ENCODE results near the gene RAP1GDS1. TPM values are rescaled to one million over a fixed set of nuclear protein-coding genes. Genes with fewer than 3 reads are reported as not detected.

The RAP1GDS1 gene
- total RNA-seq, 2 donors from 2014 or later: 34.0 to 37.9 TPM

DNA sequence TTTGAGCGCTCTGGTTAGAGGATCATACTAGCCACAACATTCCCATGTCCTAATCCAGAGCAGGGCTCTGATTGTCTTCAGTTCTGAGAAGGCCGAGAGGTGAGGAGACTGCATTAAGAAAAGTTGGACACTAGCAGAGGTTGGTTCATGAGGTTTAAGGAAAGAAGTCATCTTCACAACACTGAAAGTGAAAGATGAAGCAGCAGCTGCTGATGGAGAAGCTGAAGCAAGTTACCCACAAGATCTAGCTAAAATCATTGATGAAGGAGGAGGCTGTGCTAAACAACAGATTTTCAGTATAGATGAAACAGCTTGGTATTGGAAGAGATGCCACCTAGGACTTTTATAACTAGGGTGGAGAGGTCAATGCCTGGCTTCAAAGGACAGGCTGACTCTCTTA lies 36.8 kb downstream of the RAP1GDS1 start:
- Histone ChIP-seq H3K36me3 (ENCODE audit: control insufficient read depth, insufficient read depth, low read length) (peaks cover 32% of the 10 kb centered on the region), H3K27ac (ENCODE audit: low read depth, low read length) (no peak overlapping the region), H3K9ac (ENCODE audit: extremely low read depth, low read length, poor library complexity, severe bottlenecking) (no peak overlapping the region), H3K27me3 (ENCODE audit: control insufficient read depth, insufficient read depth, low read length, poor library complexity, severe bottlenecking) (no peaks in the 10 kb centered on the region), H3K4me1 (ENCODE audit: control insufficient read depth, insufficient read depth, low read length) (peaks cover 6% of the 10 kb centered on the region), H3K9me3 (ENCODE audit: control insufficient read depth, low read length) (peaks cover 24% of the 10 kb centered on the region), H3K4me3 (ENCODE audit: low read length) (no peak overlapping the region)
- Mint-ChIP-seq H3K4me3 (no peak overlapping the region), H3K36me3 (ENCODE audit: low read depth) (peaks cover 46% of the 10 kb centered on the region), H3K27me3 (ENCODE audit: insufficient read depth) (no peaks in the 10 kb centered on the region), H3K27ac (peak overlapping the region; percentile 14), H3K4me1 (peaks cover 20% of the 10 kb centered on the region), H3K9me3 (peaks cover 13% of the 10 kb centered on the region)
- 95 to 100% methylated on average over 1 to 2 of the region's 2 CpGs for WGBS, 2 experiments (ENCODE audit: insufficient coverage in 1 of 2, insufficient read length in 1 of 2)
- TF ChIP-seq, protein P1, sequence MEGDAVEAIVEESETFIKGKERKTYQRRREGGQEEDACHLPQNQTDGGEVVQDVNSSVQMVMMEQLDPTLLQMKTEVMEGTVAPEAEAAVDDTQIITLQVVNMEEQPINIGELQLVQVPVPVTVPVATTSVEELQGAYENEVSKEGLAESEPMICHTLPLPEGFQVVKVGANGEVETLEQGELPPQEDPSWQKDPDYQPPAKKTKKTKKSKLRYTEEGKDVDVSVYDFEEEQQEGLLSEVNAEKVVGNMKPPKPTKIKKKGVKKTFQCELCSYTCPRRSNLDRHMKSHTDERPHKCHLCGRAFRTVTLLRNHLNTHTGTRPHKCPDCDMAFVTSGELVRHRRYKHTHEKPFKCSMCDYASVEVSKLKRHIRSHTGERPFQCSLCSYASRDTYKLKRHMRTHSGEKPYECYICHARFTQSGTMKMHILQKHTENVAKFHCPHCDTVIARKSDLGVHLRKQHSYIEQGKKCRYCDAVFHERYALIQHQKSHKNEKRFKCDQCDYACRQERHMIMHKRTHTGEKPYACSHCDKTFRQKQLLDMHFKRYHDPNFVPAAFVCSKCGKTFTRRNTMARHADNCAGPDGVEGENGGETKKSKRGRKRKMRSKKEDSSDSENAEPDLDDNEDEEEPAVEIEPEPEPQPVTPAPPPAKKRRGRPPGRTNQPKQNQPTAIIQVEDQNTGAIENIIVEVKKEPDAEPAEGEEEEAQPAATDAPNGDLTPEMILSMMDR (conservative IDR thresholded peaks at IDR 0.05): no peak
- DNase-seq: no peak

DNA sequence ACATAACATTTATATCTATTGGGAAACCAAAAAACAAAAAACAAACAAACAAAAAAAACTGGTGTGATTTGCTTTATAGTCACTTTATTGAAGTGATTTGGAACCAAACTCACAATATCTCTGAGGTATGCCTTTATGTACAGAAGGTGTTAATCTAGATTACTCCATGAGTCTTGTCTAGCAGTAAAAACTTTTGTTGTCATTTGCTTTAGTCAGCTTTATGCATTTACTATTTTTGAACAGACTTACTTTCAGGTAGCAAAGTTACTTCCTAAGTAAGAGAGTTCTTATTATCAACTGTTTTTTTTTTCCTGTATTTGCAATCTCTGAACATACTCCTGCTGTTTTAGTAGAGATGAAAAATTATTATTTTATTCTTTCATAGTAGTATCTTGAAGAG lies 39.5 kb downstream of the RAP1GDS1 start:
- Mint-ChIP-seq H3K27me3 (ENCODE audit: insufficient read depth) (no peaks in the 10 kb centered on the region), H3K27ac (no peak overlapping the region), H3K36me3 (ENCODE audit: low read depth) (peaks cover 55% of the 10 kb centered on the region), H3K4me1 (peaks cover 4% of the 10 kb centered on the region), H3K9me3 (peaks cover 28% of the 10 kb centered on the region), H3K4me3 (no peak overlapping the region)
- no peak overlapping the region for H3K4me3 ChIP-seq (ENCODE audit: low read length)
- no peak for DNase-seq
- no peaks in the 10 kb centered on the region for H3K4me1 ChIP-seq (ENCODE audit: control insufficient read depth, insufficient read depth, low read length)
- peaks cover 37% of the 10 kb centered on the region for H3K9me3 ChIP-seq (ENCODE audit: control insufficient read depth, low read length)
- H3K36me3 ChIP-seq (ENCODE audit: control insufficient read depth, insufficient read depth, low read length): peaks cover 31% of the 10 kb centered on the region
- H3K27me3 ChIP-seq (ENCODE audit: control insufficient read depth, insufficient read depth, low read length, poor library complexity, severe bottlenecking): no peaks in the 10 kb centered on the region
- TF ChIP-seq, protein P1 (conservative IDR thresholded peaks at IDR 0.05): no peak
- H3K27ac ChIP-seq (ENCODE audit: low read depth, low read length): no peak overlapping the region
- no peak overlapping the region for H3K9ac ChIP-seq (ENCODE audit: extremely low read depth, low read length, poor library complexity, severe bottlenecking)

DNA sequence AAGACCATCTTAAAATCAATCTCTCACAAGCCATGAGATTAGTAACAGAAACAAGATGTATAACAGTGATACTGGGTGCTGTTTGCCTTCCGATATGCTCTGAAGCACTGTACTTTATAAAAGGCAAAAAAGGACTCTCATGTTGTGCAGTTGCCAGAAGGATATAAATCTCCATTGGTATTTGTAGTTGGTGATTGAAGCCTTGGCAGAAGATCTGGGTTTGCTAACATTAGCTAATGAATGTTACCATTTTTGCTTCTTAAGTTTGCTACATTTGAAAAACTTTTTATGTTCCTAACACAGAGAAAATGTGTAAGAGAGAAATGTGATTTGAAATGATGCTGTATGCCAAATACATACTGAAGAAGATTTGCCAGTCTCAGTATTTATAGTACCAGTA lies 44.4 kb downstream of the RAP1GDS1 start:
- TF ChIP-seq, protein P1 (conservative IDR thresholded peaks at IDR 0.05): no peak
- Mint-ChIP-seq H3K36me3 (ENCODE audit: low read depth) (peaks cover 28% of the 10 kb centered on the region), H3K4me1 (no peaks in the 10 kb centered on the region), H3K9me3 (peaks cover 28% of the 10 kb centered on the region), H3K27me3 (ENCODE audit: insufficient read depth) (no peaks in the 10 kb centered on the region), H3K27ac (no peak overlapping the region), H3K4me3 (no peak overlapping the region)
- Histone ChIP-seq H3K27ac (ENCODE audit: low read depth, low read length) (no peak overlapping the region), H3K9me3 (ENCODE audit: control insufficient read depth, low read length) (peaks cover 32% of the 10 kb centered on the region), H3K4me1 (ENCODE audit: control insufficient read depth, insufficient read depth, low read length) (no peaks in the 10 kb centered on the region), H3K9ac (ENCODE audit: extremely low read depth, low read length, poor library complexity, severe bottlenecking) (no peak overlapping the region), H3K4me3 (ENCODE audit: low read length) (no peak overlapping the region), H3K27me3 (ENCODE audit: control insufficient read depth, insufficient read depth, low read length, poor library complexity, severe bottlenecking) (no peaks in the 10 kb centered on the region), H3K36me3 (ENCODE audit: control insufficient read depth, insufficient read depth, low read length) (peaks cover 16% of the 10 kb centered on the region)
- WGBS, 2 experiments (ENCODE audit: insufficient coverage in 1 of 2, insufficient read length in 1 of 2): 93 to 100% methylated on average over 1 of the region's 1 CpG
- no peak for DNase-seq
